HT1080 (cell line): ENCODE results near the gene SMC6. TPM values are rescaled to one million over a fixed set of nuclear protein-coding genes. Genes with fewer than 3 reads are reported as not detected.

ENCODE experiments used
- DNase-seq: peaks from one replicate; pipeline ENCODE4 v3.0.0-alpha.2; 2015; ENCODE audit warnings: low read depth
- total RNA-seq: library from RNA; depleted of rRNA; stranded (reverse); fragments of >200 nt; shearing (Covaris generic); gene quantifications from 2 replicates; pipeline ENCODE4 v1.2.3, GENCODE V29; 2014

The SMC6 gene
- total RNA-seq, 1 experiment from 2014 or later: 19.6 TPM

DNA sequence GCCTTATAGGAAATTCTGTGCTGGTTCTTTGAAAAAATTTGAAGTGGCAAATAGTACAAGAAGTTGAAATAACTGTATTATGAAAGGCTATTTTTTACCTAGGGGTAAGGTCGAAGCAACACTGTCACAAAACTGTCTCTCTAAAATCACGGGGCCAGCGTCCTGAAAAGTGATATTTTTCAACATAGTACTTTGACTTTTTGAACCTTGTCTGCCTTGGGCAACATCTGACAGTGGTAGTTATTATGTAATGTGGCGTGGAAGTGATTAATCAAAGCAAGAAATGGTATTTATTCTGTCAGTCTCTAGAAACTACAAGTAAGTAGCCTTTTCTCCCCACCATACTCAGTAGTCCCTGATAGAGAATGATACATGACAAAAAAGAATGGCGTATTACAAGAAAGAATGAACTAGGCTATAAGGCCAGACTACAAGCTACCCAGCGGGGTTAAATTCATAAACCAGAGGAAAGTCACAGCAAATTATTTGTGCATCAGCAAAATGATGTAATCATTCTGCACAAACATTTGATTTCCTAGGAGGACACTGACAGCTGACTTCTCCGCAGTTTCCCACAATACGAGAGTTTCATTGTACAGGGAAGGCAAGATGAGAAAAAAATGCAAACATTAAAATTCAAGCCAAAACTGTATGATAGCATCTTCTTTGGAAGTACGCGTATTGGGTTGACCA, 10.2 kb upstream of the SMC6 start:
- DNase-seq: no peak

- no peak for DNase-seq
Observed at GRCh38 chr2:17762451-17762850, 8.8 kb upstream of the SMC6 start.

- DNase-seq: no peak
Observed at GRCh38 chr2:17759805-17760204, 6.2 kb upstream of the SMC6 start.

DNA sequence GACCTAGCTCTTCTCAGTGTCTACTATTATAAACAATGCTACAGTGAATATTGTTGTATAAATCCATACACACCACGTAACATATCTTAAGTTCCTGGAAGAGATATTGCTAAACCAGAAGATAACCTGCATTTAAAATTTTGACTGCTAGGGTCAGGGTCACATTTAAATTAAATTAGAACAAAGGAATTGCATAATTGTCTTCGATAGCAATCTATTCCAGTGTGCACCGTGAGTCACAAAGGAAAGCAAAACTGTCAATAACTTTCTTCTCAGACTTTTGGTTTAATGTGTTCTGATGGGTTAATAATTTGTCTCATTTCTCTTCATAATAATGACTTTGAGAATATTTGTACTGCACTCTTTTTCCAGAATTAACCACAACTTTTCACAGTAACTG, 4.5 kb upstream of the SMC6 start:
- DNase-seq: no peak

GRCh38 chr2:17757321-17757720, 3.7 kb upstream of the SMC6 start:
- DNase-seq: peak; percentile 45

DNA sequence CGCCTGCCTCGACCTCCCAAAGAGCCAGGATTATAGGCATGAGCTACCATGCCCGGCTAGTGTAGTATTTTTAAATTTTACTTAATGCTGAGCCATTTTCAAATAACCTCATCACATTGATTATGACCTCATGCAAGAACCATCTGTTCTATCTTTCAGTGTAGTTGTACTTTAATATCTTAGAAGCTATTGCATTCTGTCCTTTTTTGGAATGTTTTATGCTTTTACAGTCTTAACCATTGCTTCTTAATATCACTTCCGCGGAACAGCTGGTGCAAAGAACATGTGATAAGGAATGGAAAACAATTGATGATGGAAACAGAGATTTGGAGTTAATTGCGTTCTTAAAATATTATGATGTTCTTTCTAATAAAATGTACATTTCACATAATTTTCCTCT, 3.1 kb upstream of the SMC6 start:
- DNase-seq: no peak

- DNase-seq: peak; percentile 15
Observed at GRCh38 chr2:17754773-17755425, 1.3 kb upstream of the SMC6 start.

DNA sequence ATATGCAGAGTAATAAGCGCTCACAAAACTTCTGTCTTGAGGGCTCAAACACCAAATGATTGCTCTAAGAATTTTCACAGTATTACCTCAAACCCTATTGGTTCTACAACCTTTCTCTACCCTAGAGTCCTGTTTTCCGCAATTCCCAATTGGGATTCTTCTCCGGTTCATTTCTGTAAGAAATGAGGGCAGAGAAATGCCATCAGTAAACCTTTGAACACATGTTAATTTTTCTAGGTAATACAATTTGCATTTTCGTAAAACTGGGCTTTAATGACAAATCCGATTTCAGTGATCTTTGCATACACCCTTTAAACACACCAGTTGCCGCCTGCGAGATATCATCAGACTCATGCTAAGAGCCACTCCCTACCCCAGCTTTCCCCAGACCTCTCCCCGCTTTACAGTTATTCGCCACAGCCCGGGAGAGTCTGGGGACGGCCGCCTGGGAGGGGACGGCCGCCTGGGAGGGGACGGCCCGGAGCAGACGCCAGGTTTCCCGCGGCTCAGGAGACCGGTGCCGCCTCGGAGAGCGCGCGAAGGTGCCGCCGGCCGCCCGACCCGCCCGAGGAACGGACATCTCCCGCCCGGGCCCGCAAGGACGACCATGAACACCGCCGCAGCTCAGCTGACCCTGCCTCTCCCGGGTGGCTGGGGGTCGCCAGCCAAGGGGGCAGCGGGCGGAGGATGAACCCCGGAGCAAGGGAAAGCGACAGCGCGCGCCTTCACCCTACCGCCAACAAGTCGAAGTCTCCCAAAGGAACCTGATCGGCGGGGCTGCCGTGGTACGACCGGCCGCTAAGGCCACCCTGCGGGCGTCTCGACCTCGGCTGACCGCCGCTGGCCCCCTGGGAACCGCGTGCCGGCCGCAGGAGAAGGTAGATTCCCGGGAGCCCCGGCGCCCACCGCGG, 463 bp downstream of the SMC6 start:
- DNase-seq: peak; percentile 33

DNA sequence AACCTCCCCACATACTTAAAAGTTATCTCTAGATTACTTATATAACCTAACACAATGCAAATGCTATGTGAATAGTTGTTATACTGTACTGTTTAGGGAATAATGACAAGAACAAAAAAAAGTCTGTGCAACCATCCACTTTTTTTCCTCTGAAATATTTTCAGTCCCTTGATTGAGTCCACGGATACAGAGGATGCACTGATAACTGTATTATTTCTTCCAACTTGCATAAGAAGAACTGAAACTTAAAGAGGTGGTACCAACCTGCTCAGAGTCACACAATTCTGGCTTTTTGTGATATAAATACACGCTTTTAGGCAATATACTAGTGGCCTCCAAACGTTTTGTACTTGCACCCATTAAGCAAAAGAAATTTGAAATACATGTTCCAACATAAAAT, 1.4 kb downstream of the SMC6 start:
- no peak for DNase-seq

GRCh38 chr2:17749753-17750438, 3.7 kb downstream of the SMC6 start:
- no peak for DNase-seq

DNA sequence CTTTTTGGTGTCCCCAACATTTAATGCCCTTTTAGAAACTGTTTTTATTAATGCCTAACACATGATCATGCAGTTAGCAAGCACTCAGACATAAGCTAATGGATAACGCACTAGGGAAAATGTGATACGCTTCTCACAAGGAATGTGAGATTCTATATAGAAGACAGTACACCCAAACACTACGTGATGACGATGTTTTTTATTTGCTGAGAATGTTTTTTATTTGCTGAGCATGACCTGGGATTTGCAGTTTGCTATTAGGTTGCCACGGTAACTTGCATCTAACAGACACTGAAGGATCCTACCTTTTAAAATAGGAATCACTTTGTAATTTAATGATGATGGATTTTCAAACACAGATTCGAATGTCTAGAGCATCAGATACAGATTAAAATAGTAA, 4.9 kb downstream of the SMC6 start:
- DNase-seq: no peak

GRCh38 chr2:17747684-17748452, 5.7 kb downstream of the SMC6 start:
- DNase-seq: peak; percentile 62

GRCh38 chr2:17740203-17740602, 13.4 kb downstream of the SMC6 start:
- no peak for DNase-seq

GRCh38 chr2:17736989-17737388, 16.6 kb downstream of the SMC6 start:
- DNase-seq: peak; percentile 68

DNA sequence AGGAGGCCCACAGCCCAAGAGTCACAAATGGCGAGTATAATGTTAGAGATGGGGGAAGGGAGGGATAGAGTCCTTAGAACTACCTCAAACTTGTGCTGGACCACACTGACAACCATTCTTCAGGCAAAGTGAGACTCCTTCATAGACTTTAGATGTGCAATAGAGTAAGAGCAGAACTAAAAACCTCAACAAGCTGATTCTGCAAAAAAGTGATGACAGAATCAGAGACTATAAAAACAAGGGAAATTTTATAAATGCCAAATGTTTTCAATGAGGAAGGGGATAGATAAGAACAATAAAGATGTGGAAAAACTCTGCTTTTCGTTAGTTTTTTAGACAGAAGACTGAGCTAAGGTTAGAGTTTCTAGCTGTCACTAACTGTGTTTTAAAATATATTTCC, 17.7 kb downstream of the SMC6 start:
- no peak for DNase-seq

GRCh38 chr2:17733599-17733998, 20.0 kb downstream of the SMC6 start:
- no peak for DNase-seq

DNA sequence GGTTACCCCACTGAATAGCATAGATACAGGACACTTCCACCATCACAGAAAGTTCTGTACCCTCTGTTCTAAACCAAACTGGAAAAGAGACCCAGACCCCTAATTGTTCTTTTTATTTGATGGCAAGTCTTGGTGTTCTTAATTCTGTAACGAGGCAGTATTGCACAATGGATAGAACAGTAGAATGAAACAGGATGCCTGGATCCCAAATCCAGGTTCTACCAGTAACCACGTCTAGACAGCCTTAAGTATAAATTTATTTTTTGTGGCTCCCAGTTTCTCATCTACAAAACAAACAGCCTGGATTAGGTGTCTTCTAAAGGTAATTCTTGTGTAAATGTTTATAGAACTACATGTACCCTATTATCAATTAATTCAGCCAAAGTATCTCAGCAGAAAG, 23.7 kb downstream of the SMC6 start:
- DNase-seq: no peak

GRCh38 chr2:17728210-17728609, 25.4 kb downstream of the SMC6 start:
- no peak for DNase-seq

DNA sequence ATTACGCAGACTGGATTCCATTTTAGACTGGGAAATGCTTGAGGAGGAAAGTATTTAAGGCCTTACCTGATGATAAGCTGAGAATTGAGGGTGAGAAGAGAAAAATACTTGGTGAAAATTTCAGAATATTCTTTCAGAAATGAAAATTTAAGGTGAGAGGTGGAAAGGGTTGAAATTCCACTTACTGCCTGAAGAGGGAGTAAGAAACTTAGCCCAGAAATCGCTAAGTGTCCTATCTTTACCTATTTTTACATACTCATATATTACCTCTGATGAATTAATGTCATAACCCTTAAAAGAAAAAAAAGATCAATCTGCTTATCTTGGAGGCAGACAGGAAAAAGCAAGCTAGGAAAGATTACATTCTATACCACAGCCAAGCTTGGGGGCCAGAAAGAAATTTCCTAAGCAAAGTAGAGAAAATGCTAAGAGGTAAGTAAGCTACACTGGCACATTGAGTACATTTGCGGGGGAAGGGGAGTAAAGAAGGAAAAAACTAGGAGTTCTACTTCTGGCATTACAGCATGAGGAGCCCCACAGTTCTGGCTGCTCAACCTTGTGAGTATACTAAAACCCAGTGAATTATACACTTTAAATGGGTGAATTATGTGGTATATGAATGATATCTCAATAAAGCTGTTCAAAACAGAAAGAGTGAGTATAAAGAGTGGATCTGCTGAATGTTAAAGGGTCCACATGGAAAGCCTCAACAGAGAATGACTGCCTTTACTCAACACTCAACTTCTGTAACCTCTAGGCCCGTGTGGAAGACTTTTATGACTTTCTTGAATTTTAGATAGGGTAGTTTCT, 33.8 kb downstream of the SMC6 start:
- DNase-seq: no peak

- no peak for DNase-seq
Observed at GRCh38 chr2:17718689-17719088, 34.9 kb downstream of the SMC6 start.
